HEK293T (cell line): Measurements from ENCODE around the gene TRIM44.

Source experiments
- BHLHE40 ChIP-seq: fragments of 450-650 bp; IDR thresholded peaks from 2 replicates; pipeline ENCODE4 v1.6.1; 2016; ENCODE audit warnings: mild to moderate bottlenecking, moderate library complexity, borderline replicate concordance
- ELF4 ChIP-seq: fragments of 450-650 bp; IDR thresholded peaks from 2 replicates; pipeline ENCODE4 v1.6.1; 2017; ENCODE audit warnings: antibody characterized with exemption
- FOXA1 ChIP-seq: fragments of 450-650 bp; IDR thresholded peaks from 2 replicates; pipeline ENCODE4 v1.6.1; 2016; ENCODE audit warnings: mild to moderate bottlenecking
- FOXK2 ChIP-seq: fragments of 450-650 bp; IDR thresholded peaks from 2 replicates; pipeline ENCODE4 v1.6.1; 2016; ENCODE audit warnings: mild to moderate bottlenecking
- FOXM1 ChIP-seq: fragments of 450-650 bp; IDR thresholded peaks from 2 replicates; pipeline ENCODE4 v1.6.1; 2017; ENCODE audit warnings: mild to moderate bottlenecking, borderline replicate concordance
- L3MBTL2 ChIP-seq: fragments of 450-650 bp; conservative IDR thresholded peaks from 2 replicates; pipeline ENCODE4 v1.6.1; 2016; ENCODE audit warnings: mild to moderate bottlenecking
- NFRKB ChIP-seq: fragments of 450-650 bp; IDR thresholded peaks from 2 replicates; pipeline ENCODE4 v1.6.1; 2016; ENCODE audit warnings: mild to moderate bottlenecking, moderate library complexity
- SP1 ChIP-seq: fragments of 450-650 bp; IDR thresholded peaks from 2 replicates; pipeline ENCODE4 v1.6.1; 2017
- SUZ12 ChIP-seq: fragments of 450-650 bp; IDR thresholded peaks from 2 replicates; pipeline ENCODE4 v1.6.1; 2016; ENCODE audit warnings: mild to moderate bottlenecking
- TARDBP ChIP-seq: fragments of 450-650 bp; IDR thresholded peaks from 2 replicates; pipeline ENCODE4 v1.6.1; 2016
- TF ChIP-seq, protein P1 (sequence below): fragments of 450-650 bp; IDR thresholded peaks from 2 replicates; pipeline ENCODE4 v1.6.1; 2016

DNA sequence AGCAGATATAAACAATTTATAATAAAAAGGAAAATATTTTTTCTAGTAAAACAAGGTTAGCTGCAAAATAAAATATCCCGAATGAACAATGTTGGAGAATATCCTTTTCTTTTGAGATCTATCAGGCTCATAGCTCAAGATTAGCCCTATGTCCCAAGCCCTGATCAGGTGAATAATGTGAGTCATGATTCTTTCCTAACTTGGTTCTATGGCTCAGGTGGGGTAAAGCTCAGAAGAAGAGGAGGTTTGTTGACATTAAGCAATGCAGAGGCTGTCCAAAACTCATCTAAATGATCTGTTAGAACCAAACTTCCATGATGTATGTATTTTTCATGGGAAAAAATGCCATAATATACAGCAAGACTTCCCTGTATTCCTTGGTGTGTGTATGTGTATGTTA, 86.1 kb downstream of the TRIM44 start:
- TF ChIP-seq, protein P1, sequence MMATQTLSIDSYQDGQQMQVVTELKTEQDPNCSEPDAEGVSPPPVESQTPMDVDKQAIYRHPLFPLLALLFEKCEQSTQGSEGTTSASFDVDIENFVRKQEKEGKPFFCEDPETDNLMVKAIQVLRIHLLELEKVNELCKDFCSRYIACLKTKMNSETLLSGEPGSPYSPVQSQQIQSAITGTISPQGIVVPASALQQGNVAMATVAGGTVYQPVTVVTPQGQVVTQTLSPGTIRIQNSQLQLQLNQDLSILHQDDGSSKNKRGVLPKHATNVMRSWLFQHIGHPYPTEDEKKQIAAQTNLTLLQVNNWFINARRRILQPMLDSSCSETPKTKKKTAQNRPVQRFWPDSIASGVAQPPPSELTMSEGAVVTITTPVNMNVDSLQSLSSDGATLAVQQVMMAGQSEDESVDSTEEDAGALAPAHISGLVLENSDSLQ: no peak
- TF ChIP-seq ELF4 (no peak), L3MBTL2 (no peak), SUZ12 (no peak), BHLHE40 (no peak), SP1 (no peak), FOXA1 (no peak), TARDBP (no peak), FOXM1 (no peak), FOXK2 (no peak), NFRKB (no peak)
